HG03025 (cell line): ENCODE data around the gene ADAMTS2.
"Not testable (repeated sequence)": the region's sequence is repeated elsewhere in the genome, so short reads cannot be mapped to it uniquely, and the experiment has no call there.

Source experiments
- ATAC-seq: cut with Tn5 transposase; IDR thresholded peaks from one replicate; pipeline ENCODE4 v1.9.1; 2021; ENCODE audit warnings: mild to moderate bottlenecking, moderate library complexity; ENCODE audit not compliant: unreplicated experiment, low FRiP score

The ADAMTS2 gene

GRCh38 chr5:179327021-179327735 is 18.1 kb downstream of the ADAMTS2 start:
- ATAC-seq: no peak

- no peak for ATAC-seq
These were observed 18.9 kb downstream of the ADAMTS2 start for GRCh38 chr5:179326122-179326927.

- ATAC-seq: no peak
These were observed 19.8 kb downstream of the ADAMTS2 start for GRCh38 chr5:179325296-179326031.

- ATAC-seq: no peak
These were observed 20.4 kb downstream of the ADAMTS2 start for GRCh38 chr5:179324760-179325295.

GRCh38 chr5:179324316-179324715 is 20.9 kb downstream of the ADAMTS2 start:
- not testable (repeated sequence) for ATAC-seq

GRCh38 chr5:179323026-179323870 is 22.0 kb downstream of the ADAMTS2 start:
- no peak for ATAC-seq

GRCh38 chr5:179322071-179323025 is 22.9 kb downstream of the ADAMTS2 start:
- no peak for ATAC-seq

- no peak for ATAC-seq
These were observed 23.9 kb downstream of the ADAMTS2 start for GRCh38 chr5:179321206-179321987.

GRCh38 chr5:179319741-179320281 is 25.4 kb downstream of the ADAMTS2 start:
- ATAC-seq: no peak

- ATAC-seq: no peak
These were observed 26.1 kb downstream of the ADAMTS2 start for GRCh38 chr5:179319123-179319522.

GRCh38 chr5:179318221-179318955 is 26.9 kb downstream of the ADAMTS2 start:
- no peak for ATAC-seq

GRCh38 chr5:179317411-179318220 is 27.6 kb downstream of the ADAMTS2 start:
- ATAC-seq: no peak

GRCh38 chr5:179316982-179317381 is 28.3 kb downstream of the ADAMTS2 start:
- no peak for ATAC-seq

- no peak for ATAC-seq
These were observed 29.1 kb downstream of the ADAMTS2 start for GRCh38 chr5:179316111-179316551.

- ATAC-seq: no peak
These were observed 29.8 kb downstream of the ADAMTS2 start for GRCh38 chr5:179315356-179315890.
